HG02798 (cell line): ENCODE measurements around the gene ZBTB8A.
"Not testable (repeated sequence)": the region's sequence is repeated elsewhere in the genome, so short reads cannot be mapped to it uniquely, and the experiment has no call there.

Source experiments
- ATAC-seq: cut with Tn5 transposase; IDR thresholded peaks from one replicate; pipeline ENCODE4 v1.9.1; 2021; ENCODE audit warnings: mild to moderate bottlenecking; ENCODE audit not compliant: unreplicated experiment, poor library complexity

ZBTB8A gene

GRCh38 chr1:32538887-32539583, at the start of gene ZBTB8A:
Gene ZBTB8A, plus strand, starts transcription at chr1:32539427. Its CDS starts 53,505 bp downstream, at chr1:32592932.
- no peak for ATAC-seq

- no peak for ATAC-seq
Measured at GRCh38 chr1:32489774-32490454, 49.3 kb upstream of the ZBTB8A start.

GRCh38 chr1:32491386-32491785, 47.8 kb upstream of the ZBTB8A start:
- ATAC-seq, result no peak

GRCh38 chr1:32494196-32494595, 45.0 kb upstream of the ZBTB8A start:
- no peak for ATAC-seq

- no peak for ATAC-seq
Measured at GRCh38 chr1:32494711-32495337, 44.4 kb upstream of the ZBTB8A start.

GRCh38 chr1:32496127-32496526, 43.1 kb upstream of the ZBTB8A start:
- ATAC-seq, result no peak

- no peak for ATAC-seq
Measured at GRCh38 chr1:32498751-32499150, 40.5 kb upstream of the ZBTB8A start.

GRCh38 chr1:32500387-32501209, 38.6 kb upstream of the ZBTB8A start:
- peak; percentile 62 for ATAC-seq

GRCh38 chr1:32501865-32502264, 37.4 kb upstream of the ZBTB8A start:
- no peak for ATAC-seq

GRCh38 chr1:32503153-32503552, 36.1 kb upstream of the ZBTB8A start:
- no peak for ATAC-seq

GRCh38 chr1:32507021-32507420, 32.2 kb upstream of the ZBTB8A start:
- ATAC-seq, result no peak

GRCh38 chr1:32508761-32509160, 30.5 kb upstream of the ZBTB8A start:
- no peak for ATAC-seq

- ATAC-seq, result no peak
Measured at GRCh38 chr1:32509939-32510338, 29.3 kb upstream of the ZBTB8A start.

- ATAC-seq, result no peak
Measured at GRCh38 chr1:32516402-32516801, 22.8 kb upstream of the ZBTB8A start.

GRCh38 chr1:32518976-32519375, 20.3 kb upstream of the ZBTB8A start:
- no peak for ATAC-seq

- no peak for ATAC-seq
Measured at GRCh38 chr1:32521165-32521564, 18.1 kb upstream of the ZBTB8A start.

GRCh38 chr1:32525053-32525452, 14.2 kb upstream of the ZBTB8A start:
- no peak for ATAC-seq

GRCh38 chr1:32525661-32526444, 13.4 kb upstream of the ZBTB8A start:
- no peak for ATAC-seq

- not testable (repeated sequence) for ATAC-seq
Measured at GRCh38 chr1:32528550-32528949, 10.7 kb upstream of the ZBTB8A start.

- no peak for ATAC-seq
Measured at GRCh38 chr1:32533792-32534327, 5.4 kb upstream of the ZBTB8A start.
